Naive thymus-derived CD4-positive, alpha-beta T cell (primary cell): Measurements from ENCODE around the gene SHC3. TPM values are rescaled to one million over a fixed set of nuclear protein-coding genes. Genes with fewer than 3 reads are reported as not detected.

ENCODE experiments used
- ATAC-seq: fragments of 150-1000 bp; cut with Tn5 transposase; 2 replicates; pipeline ENCODE4 v1.10.0; 2021; ENCODE audit warnings: mild to moderate bottlenecking, moderate library complexity
- CTCF ChIA-PET: fragments of 350-600 bp; sonication (Branson Sonifier 250); formaldehyde crosslinking; loops from one replicate; lab custom pipeline; 2021; ENCODE audit warnings: antibody characterized with exemption; lab: Charles Lee
- POLR2A ChIA-PET: fragments of 350-600 bp; sonication (Branson Sonifier 250); formaldehyde crosslinking; loops from one replicate; lab custom pipeline; 2021; ENCODE audit warnings: antibody characterized with exemption, inconsistent platforms; lab: Charles Lee
- DNase-seq, 9 donors: peaks; one replicate each; pipeline versions ENCODE4 v3.0.0 to v3.0.0-alpha.2; 2020 to 2022; ENCODE audit warnings: mixed read lengths in 1 of 9
- H3K27ac ChIP-seq: one replicate; pipeline ENCODE4 v1.7.0; 2013; ENCODE audit warnings: mild to moderate bottlenecking, low read depth, low read length, moderate library complexity
- H3K27me3 ChIP-seq, 2 donors: one replicate each; pipeline ENCODE4 v1.7.0; 2013; ENCODE audit warnings: low read length in 2 of 2, mild to moderate bottlenecking in 2 of 2, moderate library complexity in 2 of 2; ENCODE audit not compliant: control insufficient read depth in 2 of 2, insufficient read depth in 2 of 2
- H3K36me3 ChIP-seq, 3 experiments: 1 replicate in 2 of 3; 2 replicates in 1 of 3; pipeline ENCODE4 v1.7.0; 2013; ENCODE audit warnings: low read length in 3 of 3, mild to moderate bottlenecking in 3 of 3, moderate library complexity in 1 of 3; ENCODE audit not compliant: insufficient read depth in 3 of 3, control insufficient read depth in 2 of 3
- H3K4me1 ChIP-seq, 2 donors: one replicate each; pipeline ENCODE4 v1.7.0; 2013; ENCODE audit warnings: low read length in 2 of 2, mild to moderate bottlenecking in 2 of 2, moderate library complexity in 1 of 2; ENCODE audit not compliant: control insufficient read depth in 2 of 2, insufficient read depth in 2 of 2
- H3K4me3 ChIP-seq: 2 replicates; pipeline ENCODE4 v1.7.0; 2013; ENCODE audit warnings: mild to moderate bottlenecking, low read length
- H3K9me3 ChIP-seq, 3 experiments: 1 replicate in 2 of 3; 2 replicates in 1 of 3; pipeline ENCODE4 v1.7.0; 2013; ENCODE audit warnings: low read length in 3 of 3; ENCODE audit not compliant: control insufficient read depth in 2 of 3
- H3K27ac Mint-ChIP-seq, 9 donors: one replicate each; pipeline ENCODE4 v1.8.0; 2020 to 2022; ENCODE audit warnings: mixed read lengths in 9 of 9, mild to moderate bottlenecking in 8 of 9, moderate library complexity in 5 of 9, inconsistent platforms in 2 of 9
- H3K27me3 Mint-ChIP-seq, 5 donors: one replicate each; pipeline ENCODE4 v1.8.0; 2021 to 2022; ENCODE audit warnings: mixed read lengths in 5 of 5, mild to moderate bottlenecking in 1 of 5
- H3K36me3 Mint-ChIP-seq, 5 donors: one replicate each; pipeline ENCODE4 v1.8.0; 2020 to 2022; ENCODE audit warnings: mixed read lengths in 5 of 5, mild to moderate bottlenecking in 3 of 5, inconsistent platforms in 1 of 5
- H3K4me1 Mint-ChIP-seq, 7 donors: one replicate each; pipeline ENCODE4 v1.8.0; 2020 to 2022; ENCODE audit warnings: mixed read lengths in 7 of 7, mild to moderate bottlenecking in 3 of 7, inconsistent platforms in 1 of 7
- H3K4me3 Mint-ChIP-seq, 10 donors: one replicate each; pipeline ENCODE4 v1.8.0; 2020 to 2022; ENCODE audit warnings: mild to moderate bottlenecking in 10 of 10, mixed read lengths in 10 of 10, moderate library complexity in 6 of 10, inconsistent platforms in 2 of 10
- H3K9me3 Mint-ChIP-seq, 11 donors: one replicate each; pipeline ENCODE4 v1.8.0; 2020 to 2022; ENCODE audit warnings: mixed read lengths in 11 of 11, mild to moderate bottlenecking in 4 of 11, inconsistent platforms in 1 of 11, moderate library complexity in 1 of 11
- intact Hi-C, 2 donors: fragments of 100-400 bp; cut with micrococcal nuclease; formaldehyde crosslinking; loops; one replicate each; pipeline ENCODE4 v1.15.1; 2023
- polyA plus RNA-seq, 2 donors: library from polyadenylated mRNA; unstranded; fragments of 300-500 nt; fragmentation: Illumina TruSeq; gene quantifications; one replicate each; pipeline ENCODE4 v1.2.3, GENCODE V29; 2021
- total RNA-seq, 6 experiments: library from RNA in 5 of 6; stranded (reverse) in 5 of 6; gene quantifications; 1 replicate in 5 of 6; 2 replicates in 1 of 6; pipeline ENCODE4 v1.2.3 and lab custom pipeline; 2021 to 2026

Gene SHC3
- total and polyA plus RNA-seq, 7 experiments from 2014 or later: 0.02 to 0.11 (median 0.07) TPM; not detected in 3

- peaks cover 45 to 58% (median 49%) of the 10 kb centered on the region in 5 donors for H3K27me3 Mint-ChIP-seq
- intact Hi-C loops: no loop called here
- peaks cover 0 to 2% (median 0%) of the 10 kb centered on the region in 11 donors for H3K9me3 Mint-ChIP-seq
Observed at GRCh38 chr9:88993327-88993726, 185.3 kb downstream of the SHC3 start.

GRCh38 chr9:88992556-88992955, 186.1 kb downstream of the SHC3 start:
- Histone ChIP-seq H3K9me3 (no peaks in the 10 kb centered on the region), H3K4me1 (peaks cover 0 to 19% of the 10 kb centered on the region in 2 donors), H3K4me3 (no peak overlapping the region), H3K36me3 (no peaks in the 10 kb centered on the region), H3K27ac (no peak overlapping the region), H3K27me3 (peaks cover 0 to 17% of the 10 kb centered on the region in 2 donors)
- no peak for ATAC-seq
- H3K4me3 Mint-ChIP-seq: peak overlapping the region in 7 of 10 donors; percentile 43 to 78 (median 55)
- peaks cover 0 to 2% (median 0%) of the 10 kb centered on the region in 11 donors for H3K9me3 Mint-ChIP-seq
- intact Hi-C loops: no loop called here
- POLR2A ChIA-PET: interaction anchor here (0.6 kb wide), 1 partner anchor 57 kb away, joined by 3 read pairs; no protein-coding TSS in a partner anchor
- no peaks in the 10 kb centered on the region for H3K36me3 Mint-ChIP-seq
- peaks cover 45 to 54% (median 49%) of the 10 kb centered on the region in 5 donors for H3K27me3 Mint-ChIP-seq
- peaks cover 11 to 34% (median 24%) of the 10 kb centered on the region in 7 donors for H3K4me1 Mint-ChIP-seq
- CTCF ChIA-PET: no interaction called here
- no peak overlapping the region for H3K27ac Mint-ChIP-seq
- DNase-seq: no peak

More at GRCh38 chr9:88993327-88993726, 185.3 kb downstream of the SHC3 start:
- ChIA-PET POLR2A (interaction anchor here (0.6 kb wide), 1 partner anchor 892 kb away, joined by 3 read pairs; no protein-coding TSS in a partner anchor), CTCF (no interaction called here)
- Mint-ChIP-seq H3K4me3 (no peak overlapping the region), H3K36me3 (no peaks in the 10 kb centered on the region), H3K27ac (no peak overlapping the region), H3K4me1 (peaks cover 11 to 34% (median 24%) of the 10 kb centered on the region in 7 donors)
- Histone ChIP-seq H3K27me3 (peaks cover 0 to 17% of the 10 kb centered on the region in 2 donors), H3K4me3 (no peak overlapping the region), H3K4me1 (peaks cover 0 to 19% of the 10 kb centered on the region in 2 donors), H3K36me3 (no peaks in the 10 kb centered on the region), H3K9me3 (no peaks in the 10 kb centered on the region), H3K27ac (no peak overlapping the region)
- ATAC-seq: no peak
- no peak for DNase-seq

GRCh38 chr9:88991066-88992034, 187.3 kb downstream of the SHC3 start, which contains the start of gene S1PR3:
S1PR3 (plus strand) TSS chr9:88991468; CDS start chr9:89001201, 9,733 bp downstream.
- Histone ChIP-seq H3K27ac (no peak within 1 kb of the TSS), H3K4me3 (no peak within 1 kb of the TSS), H3K9me3 (no peaks in the 10 kb centered on the region), H3K36me3 (no peaks in the 10 kb centered on the region), H3K4me1 (peaks cover 0 to 19% of the 10 kb centered on the region in 2 donors), H3K27me3 (peaks cover 0 to 17% of the 10 kb centered on the region in 2 donors)
- peak within 1 kb of the TSS; percentile 38 to 78 (median 56) for H3K4me3 Mint-ChIP-seq
- peaks cover 11 to 34% (median 24%) of the 10 kb centered on the region in 7 donors for H3K4me1 Mint-ChIP-seq
- H3K27ac Mint-ChIP-seq: no peak within 1 kb of the TSS
- peaks cover 0 to 2% (median 0%) of the 10 kb centered on the region in 11 donors for H3K9me3 Mint-ChIP-seq
- ChIA-PET POLR2A (no interaction called here), CTCF (no interaction called here)
- H3K27me3 Mint-ChIP-seq: peaks cover 43 to 50% (median 45%) of the 10 kb centered on the region in 5 donors
- peak; percentile 39 for ATAC-seq
- intact Hi-C loops: no loop called here
- peak in 5 of 9 donors; percentile 6 to 60 (median 13) for DNase-seq
- H3K36me3 Mint-ChIP-seq: no peaks in the 10 kb centered on the region

GRCh38 chr9:88990729-88991065, 187.9 kb downstream of the SHC3 start:
- Mint-ChIP-seq H3K4me1 (peaks cover 11 to 34% (median 24%) of the 10 kb centered on the region in 7 donors), H3K27ac (no peak overlapping the region), H3K4me3 (peak overlapping the region in 6 of 10 donors; percentile 28 to 62 (median 52)), H3K27me3 (peaks cover 36 to 52% (median 45%) of the 10 kb centered on the region in 5 donors), H3K9me3 (peaks cover 0 to 2% (median 0%) of the 10 kb centered on the region in 11 donors), H3K36me3 (no peaks in the 10 kb centered on the region)
- intact Hi-C loops: no loop called here
- DNase-seq (no peak), ATAC-seq (no peak)
- peaks cover 0 to 17% of the 10 kb centered on the region in 2 donors for H3K27me3 ChIP-seq
- H3K36me3 ChIP-seq: no peaks in the 10 kb centered on the region
- H3K4me3 ChIP-seq: no peak overlapping the region
- H3K9me3 ChIP-seq: no peaks in the 10 kb centered on the region
- ChIA-PET POLR2A (interaction anchor here (0.6 kb wide), 1 partner anchor 227 kb away, joined by 4 read pairs; no protein-coding TSS in a partner anchor), CTCF (no interaction called here)
- peaks cover 0 to 19% of the 10 kb centered on the region in 2 donors for H3K4me1 ChIP-seq
- no peak overlapping the region for H3K27ac ChIP-seq

- Mint-ChIP-seq H3K27me3 (peaks cover 31 to 54% (median 40%) of the 10 kb centered on the region in 5 donors), H3K27ac (no peak overlapping the region), H3K36me3 (no peaks in the 10 kb centered on the region), H3K4me3 (peak overlapping the region in 7 of 10 donors; percentile 1 to 68 (median 55)), H3K9me3 (peaks cover 0 to 2% (median 0%) of the 10 kb centered on the region in 11 donors), H3K4me1 (peaks cover 11 to 34% (median 24%) of the 10 kb centered on the region in 7 donors)
- peaks cover 0 to 19% of the 10 kb centered on the region in 2 donors for H3K4me1 ChIP-seq
- DNase-seq (no peak), ATAC-seq (no peak)
- no peaks in the 10 kb centered on the region for H3K9me3 ChIP-seq
- H3K4me3 ChIP-seq: no peak overlapping the region
- H3K27ac ChIP-seq: no peak overlapping the region
- H3K27me3 ChIP-seq: peaks cover 0 to 17% of the 10 kb centered on the region in 2 donors
- ChIA-PET POLR2A (interaction anchor here (0.6 kb wide), 1 partner anchor 227 kb away, joined by 4 read pairs; no protein-coding TSS in a partner anchor), CTCF (no interaction called here)
- H3K36me3 ChIP-seq: no peaks in the 10 kb centered on the region
- intact Hi-C loops: no loop called here
Observed at GRCh38 chr9:88990041-88990728, 188.4 kb downstream of the SHC3 start.
